Measurements from ENCODE around the gene LRRC8B. TPM values are rescaled to one million over a fixed set of nuclear protein-coding genes. Genes with fewer than 3 reads are reported as not detected.
"Not testable (repeated sequence)": the region's sequence is repeated elsewhere in the genome, so short reads cannot be mapped to it uniquely, and the experiment has no call there.

Gene LRRC8B
- total RNA-seq, 2 donors from 2014 or later: 5.5 to 8.2 TPM

DNA sequence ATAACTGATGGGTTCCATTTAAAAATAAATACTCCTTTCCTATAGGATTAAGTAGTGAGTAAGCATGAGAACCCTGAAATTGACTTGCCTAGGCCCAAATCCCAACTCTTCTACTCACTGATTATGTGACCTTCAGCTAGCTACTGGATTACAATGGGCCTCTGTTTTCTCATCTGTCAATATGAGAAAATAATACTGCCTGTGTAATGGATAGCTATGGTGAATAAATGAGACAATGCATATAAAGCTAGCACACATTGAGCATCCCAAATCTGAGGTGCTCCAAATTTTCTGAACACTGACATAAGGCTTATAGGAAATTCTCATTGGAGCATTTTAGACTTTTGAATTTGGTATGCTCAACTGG is 103.0 kb downstream of the LRRC8B start:
- Histone ChIP-seq H3K36me3 (no peaks in the 10 kb centered on the region), H3K27ac (no peak overlapping the region), H3K4me3 (no peak overlapping the region), H3K4me1 (peaks cover 0 to 15% of the 10 kb centered on the region in 2 donors), H3K27me3 (no peaks in the 10 kb centered on the region), H3K9me3 (no peaks in the 10 kb centered on the region)
- no peak for DNase-seq (ENCODE audit: low spot score)
- no peak for TF ChIP-seq CTCF (IDR thresholded peaks at IDR 0.05)

DNA sequence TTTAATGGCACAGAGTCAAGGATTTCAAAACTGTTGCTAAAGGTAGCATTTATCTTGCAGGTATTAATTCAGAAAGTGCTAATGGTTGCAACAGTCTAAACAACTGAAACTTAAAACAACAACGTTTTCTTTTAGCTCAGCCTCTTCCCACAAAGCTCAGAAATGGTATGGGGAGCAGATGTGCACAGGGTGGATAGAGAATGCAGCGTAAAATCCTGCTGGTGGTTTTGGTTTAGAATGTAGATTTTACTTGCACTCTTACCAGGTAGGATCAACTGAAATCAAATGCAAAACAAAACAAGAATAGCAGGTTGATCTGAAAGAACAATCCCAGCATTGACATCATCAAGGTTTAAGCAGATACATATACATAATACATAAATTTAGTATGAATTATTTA is 104.5 kb downstream of the LRRC8B start:
- DNase-seq (ENCODE audit: low spot score): no peak
- H3K27me3 ChIP-seq: no peaks in the 10 kb centered on the region
- peaks cover 0 to 15% of the 10 kb centered on the region in 2 donors for H3K4me1 ChIP-seq
- no peak overlapping the region for H3K27ac ChIP-seq
- no peak for TF ChIP-seq CTCF (IDR thresholded peaks at IDR 0.05)
- H3K36me3 ChIP-seq: no peaks in the 10 kb centered on the region
- no peaks in the 10 kb centered on the region for H3K9me3 ChIP-seq
- H3K4me3 ChIP-seq: no peak overlapping the region

DNA sequence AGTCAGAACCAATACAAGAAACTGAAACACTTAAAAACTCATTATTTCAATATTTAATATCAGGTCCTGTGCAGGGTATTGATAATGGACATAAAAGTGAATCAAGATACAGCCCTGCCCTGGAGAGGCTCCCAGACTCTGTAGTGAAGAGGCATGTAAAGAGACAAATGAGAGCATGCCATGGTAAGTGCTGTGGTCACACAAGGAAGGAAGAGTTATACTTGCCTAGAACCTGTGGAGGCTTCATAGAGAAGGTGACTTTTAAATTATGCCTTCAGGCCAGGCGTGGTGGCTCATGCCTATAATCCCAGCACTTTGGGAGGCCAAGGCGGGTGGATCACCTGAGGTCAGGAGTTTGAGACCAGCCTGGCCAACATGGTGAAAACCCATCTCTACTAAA is 105.0 kb downstream of the LRRC8B start:
- H3K9me3 ChIP-seq; H3K36me3 ChIP-seq; H3K27me3 ChIP-seq; H3K4me3 ChIP-seq; H3K27ac ChIP-seq; DNase-seq (ENCODE audit: low spot score): not testable (repeated sequence)
- peaks cover 0 to 20% of the 10 kb centered on the region in 2 donors for H3K4me1 ChIP-seq

DNA sequence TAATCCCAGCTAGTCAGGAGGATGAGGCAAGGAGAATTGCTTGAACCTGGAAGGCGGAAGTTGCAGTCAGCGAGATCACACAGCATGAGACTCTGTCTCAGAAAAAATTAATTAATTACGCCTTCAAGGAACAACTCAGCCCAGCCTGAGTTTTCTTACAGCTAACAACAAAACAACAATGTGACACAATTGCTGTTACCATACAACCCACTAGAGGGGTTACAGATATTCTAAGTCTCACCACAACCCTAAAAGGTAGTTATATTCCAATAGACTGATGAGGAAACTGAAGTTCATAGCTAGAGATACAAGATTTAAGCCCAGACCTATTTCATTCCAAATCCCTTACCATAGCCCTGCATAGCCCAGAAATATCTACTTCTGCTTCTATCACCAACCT is 105.4 kb downstream of the LRRC8B start:
- DNase-seq (ENCODE audit: low spot score): no peak
- no peak for TF ChIP-seq CTCF (IDR thresholded peaks at IDR 0.05)
- Histone ChIP-seq H3K27ac (no peak overlapping the region), H3K27me3 (no peaks in the 10 kb centered on the region), H3K9me3 (no peaks in the 10 kb centered on the region), H3K4me3 (no peak overlapping the region), H3K4me1 (peaks cover 0 to 23% of the 10 kb centered on the region in 2 donors), H3K36me3 (no peaks in the 10 kb centered on the region)

DNA sequence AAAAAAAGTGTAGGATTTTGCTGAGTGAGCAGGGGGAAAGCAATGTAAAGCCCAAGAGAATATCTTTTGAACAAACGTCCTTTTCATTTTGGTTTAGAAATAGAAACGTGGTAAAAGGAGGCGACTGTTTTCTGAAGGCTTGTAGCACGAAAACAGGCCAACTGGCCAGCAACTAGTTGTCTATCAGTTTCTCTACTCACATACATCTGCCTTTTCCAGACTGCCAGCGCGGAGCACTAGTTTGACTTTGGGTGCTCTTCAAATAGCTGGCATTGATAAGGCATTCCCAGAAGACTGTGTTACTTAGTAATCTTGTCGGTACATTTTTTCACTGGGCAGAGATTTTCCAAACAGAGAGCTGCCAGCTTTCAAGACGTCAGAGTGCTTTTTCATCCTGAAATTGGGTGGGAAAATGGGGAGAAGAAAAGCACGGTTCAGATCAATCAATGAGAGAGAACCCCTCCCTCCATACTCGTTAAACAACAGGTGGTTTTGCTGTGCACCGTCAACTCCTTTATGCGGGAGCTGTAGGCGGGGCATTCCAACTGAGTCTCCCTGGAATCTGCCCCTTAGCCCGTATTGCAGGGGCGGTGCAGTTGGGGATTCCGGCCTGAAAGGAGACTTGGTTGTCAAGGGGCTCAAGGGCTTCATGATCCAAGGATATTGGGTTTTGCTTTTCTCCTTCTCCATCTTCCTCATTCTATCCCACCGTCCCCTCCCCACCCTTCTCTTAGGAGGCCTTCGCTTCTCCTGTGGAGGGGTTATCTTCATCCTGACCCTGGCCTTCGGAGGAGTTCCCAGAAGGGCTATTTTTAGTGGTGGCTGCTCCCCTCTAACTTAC is 107.4 kb downstream of the LRRC8B start:
- peak overlapping the region; percentile 96 to 97 for H3K4me3 ChIP-seq
- DNase-seq (ENCODE audit: low spot score): no peak
- H3K4me1 ChIP-seq: peaks cover 0 to 43% of the 10 kb centered on the region in 2 donors
- no peak for TF ChIP-seq CTCF (IDR thresholded peaks at IDR 0.05)
- H3K36me3 ChIP-seq: no peaks in the 10 kb centered on the region
- no peaks in the 10 kb centered on the region for H3K9me3 ChIP-seq
- H3K27me3 ChIP-seq: no peaks in the 10 kb centered on the region
- peak overlapping the region; percentile 94 to 97 for H3K27ac ChIP-seq

DNA sequence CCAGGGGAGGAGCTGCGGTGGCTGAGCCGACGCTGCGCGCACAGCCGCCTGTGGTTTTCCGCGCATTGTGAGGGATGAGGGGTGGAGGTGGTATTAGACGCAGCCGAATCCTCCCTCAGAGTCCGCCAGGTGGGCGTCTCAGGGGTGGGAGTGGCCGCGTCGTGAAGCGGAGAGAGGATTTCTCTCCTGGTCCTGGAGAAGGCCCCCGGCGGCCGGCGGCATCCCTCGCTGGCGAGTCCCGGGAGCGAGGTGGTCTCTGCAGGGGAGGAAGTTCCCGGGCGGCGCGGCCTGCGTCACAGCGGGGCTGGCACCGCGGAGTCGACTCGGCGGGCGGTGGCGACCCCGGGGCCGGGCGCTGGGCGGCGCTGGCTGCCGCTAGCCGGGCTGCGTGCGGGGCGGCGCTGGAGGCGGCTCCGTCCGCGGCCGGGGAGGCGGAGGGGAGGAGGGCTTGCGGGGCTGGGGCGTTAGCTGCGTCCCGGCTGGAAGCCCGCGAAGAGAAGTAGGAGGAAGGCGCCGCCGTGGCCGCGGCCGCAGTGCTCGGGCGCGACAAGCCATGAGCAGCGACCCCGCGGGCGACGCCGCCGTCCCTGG is 108.1 kb downstream of the LRRC8B start, which contains the start of gene LRRC8C:
LRRC8C (plus strand) TSS at position 464 of the 591 bp plus-strand sequence. CDS start 53,354 bp downstream, outside the sequence.
- Histone ChIP-seq H3K27ac (peak within 1 kb of the TSS; percentile 94 to 97), H3K9me3 (no peaks in the 10 kb centered on the region), H3K4me3 (peak within 1 kb of the TSS; percentile 96 to 97), H3K36me3 (no peaks in the 10 kb centered on the region), H3K27me3 (no peaks in the 10 kb centered on the region), H3K4me1 (peaks cover 0 to 48% of the 10 kb centered on the region in 2 donors)
- TF ChIP-seq CTCF (IDR thresholded peaks at IDR 0.05): peak; percentile 63 to 70
- peak; percentile 83 for DNase-seq (ENCODE audit: low spot score)
